K562 (cell line): Measurements from ENCODE around the gene STK17A. TPM values are rescaled to one million over a fixed set of nuclear protein-coding genes. Genes with fewer than 3 reads are reported as not detected.
A peak's percentile ranks its signal among the peaks of the same experiment; 100 is the strongest.

Experiments
- ATAC-seq: fragments of 200-7000 bp; cut with Tn5 transposase; 3 replicates; pipeline ENCODE4 v1.9.1; 2020; ENCODE audit warnings: moderate library complexity
- BruUV-seq: library from RNA; stranded (reverse); fragments of 400-500 nt; replicated peaks from 2 replicates; lab custom pipeline; 2021; lab: Mats Ljungman, UMichigan
- CTCF ChIA-PET: fragments of 300-600 bp; formaldehyde crosslinking; extraction: SDS; loops from one replicate; lab custom pipeline; 2021; ENCODE audit warnings: low intra/inter-chr PET ratio; lab: Yijun Ruan, JAX
- POLR2A ChIA-PET: fragments of 300-600, 350-650 bp; sonication (Branson Sonifier 250); formaldehyde crosslinking; extraction: SDS; loops from one replicate; lab custom pipeline; 2021; ENCODE audit warnings: antibody characterized with exemption, inconsistent platforms; lab: Yijun Ruan, JAX
- DNase-seq, 4 experiments: peaks; one replicate each; pipeline versions ENCODE4 v3.0.0 to v3.0.0-alpha.2; 2011 to 2018; ENCODE audit warnings: low spot score in 3 of 4, mixed read lengths in 3 of 4; ENCODE audit errors: extremely low read depth in 1 of 4
- FAIRE-seq: peaks from 2 replicates; lab custom pipeline; 2011; peaks lifted over from hg19 to GRCh38; lab: Jason Lieb, UNC
- H2AFZ ChIP-seq: 2 replicates; pipeline ENCODE4 v1.6.0; 2011; ENCODE audit warnings: low read depth, low read length, control low read depth, inconsistent platforms
- H3K27ac ChIP-seq: fragments of 200-600 bp; 3 replicates; pipeline ENCODE4 v1.8.0; 2011; ENCODE audit warnings: low read depth, mild to moderate bottlenecking, control low read depth, inconsistent platforms, low read length, moderate library complexity, mixed read lengths; ENCODE audit errors: extremely low read depth
- H3K27me3 ChIP-seq, 2 experiments: fragments of 300-600 bp in 1 of 2; 2 replicates in 1 of 2; 3 replicates in 1 of 2; pipeline versions ENCODE4 v1.6.0 to v1.8.0; 2011; ENCODE audit warnings: inconsistent platforms in 2 of 2, low read length in 2 of 2, mild to moderate bottlenecking in 1 of 2, mixed read lengths in 1 of 2, moderate library complexity in 1 of 2; ENCODE audit not compliant: control insufficient read depth in 2 of 2, insufficient read depth in 2 of 2
- H3K36me3 ChIP-seq: fragments of 300-600 bp; 3 replicates; pipeline ENCODE4 v1.8.0; 2011; ENCODE audit warnings: mild to moderate bottlenecking, low read length, inconsistent platforms; ENCODE audit not compliant: control insufficient read depth, insufficient read depth
- H3K4me1 ChIP-seq, 2 experiments: fragments of 200-600 bp in 1 of 2; replicated peaks in 1 of 2; 2 replicates in 1 of 2; 3 replicates in 1 of 2; pipeline versions ENCODE4 v1.5.1 to v1.8.0; 2011; ENCODE audit warnings: inconsistent platforms in 2 of 2, low read length in 2 of 2, mild to moderate bottlenecking in 1 of 2, mixed read lengths in 1 of 2, moderate library complexity in 1 of 2; ENCODE audit not compliant: control insufficient read depth in 2 of 2, insufficient read depth in 2 of 2
- H3K4me2 ChIP-seq: 2 replicates; pipeline ENCODE4 v1.6.1; 2011; ENCODE audit warnings: low read length, control low read depth, inconsistent platforms, mixed read lengths; ENCODE audit not compliant: insufficient read depth
- H3K4me3 ChIP-seq: fragments of 200-600 bp; sonication (generic), shearing (Covaris generic); 2 replicates; pipeline ENCODE4 v1.5.1; 2016; ENCODE audit warnings: control low read depth, inconsistent platforms
- H3K79me2 ChIP-seq: fragments of 200-600 bp; 3 replicates; pipeline ENCODE4 v1.8.0; 2011; ENCODE audit warnings: low read length, inconsistent platforms; ENCODE audit not compliant: control insufficient read depth, insufficient read depth
- H3K9ac ChIP-seq, 2 experiments: 2 replicates each; pipeline versions ENCODE4 v1.6.0 to v1.6.1; 2011; ENCODE audit warnings: low read depth in 2 of 2, low read length in 2 of 2, control low read depth in 1 of 2, inconsistent platforms in 1 of 2, mild to moderate bottlenecking in 1 of 2, mixed read lengths in 1 of 2; ENCODE audit not compliant: insufficient read depth in 1 of 2
- H3K9me1 ChIP-seq: one replicate; pipeline ENCODE4 v1.6.0; 2011; ENCODE audit warnings: inconsistent platforms, mild to moderate bottlenecking, low read length, moderate library complexity; ENCODE audit not compliant: control insufficient read depth, insufficient read depth
- H3K9me3 ChIP-seq: replicated peaks from 2 replicates; pipeline ENCODE4 v1.5.1; 2011; ENCODE audit warnings: low read depth, low read length, inconsistent platforms; ENCODE audit not compliant: control insufficient read depth, insufficient read depth
- H4K20me1 ChIP-seq: replicated peaks from 2 replicates; pipeline ENCODE4 v1.6.1; 2011; ENCODE audit warnings: low read length, inconsistent platforms, mixed read lengths; ENCODE audit not compliant: control insufficient read depth, insufficient read depth
- AFF1 ChIP-seq, 2 experiments: fragments of 450-650 bp; IDR thresholded peaks; 2 replicates each; pipeline ENCODE4 v1.6.1; 2018; ENCODE audit warnings: mild to moderate bottlenecking in 2 of 2, low read depth in 1 of 2; ENCODE audit not compliant: partially characterized antibody in 2 of 2
- CTCF ChIP-seq, 3 experiments: IDR thresholded peaks in 2 of 3; conservative IDR thresholded peaks in 1 of 3; 2 replicates each; pipeline ENCODE4 v1.5.1; 2011 to 2012; ENCODE audit warnings: low read length in 3 of 3, mild to moderate bottlenecking in 3 of 3, control low read depth in 2 of 3, improper control_type of control experiment in 1 of 3, inconsistent platforms in 1 of 3, low read depth in 1 of 3, mixed read lengths in 1 of 3, moderate library complexity in 1 of 3; ENCODE audit not compliant: insufficient read depth in 2 of 3
- POLR2A ChIP-seq: fragments of 450-650 bp; conservative IDR thresholded peaks from 2 replicates; pipeline ENCODE4 v1.6.1; 2016
- ZBTB2 ChIP-seq: fragments of 450-650 bp; IDR thresholded peaks from 2 replicates; pipeline ENCODE4 v1.6.1; 2016; ENCODE audit warnings: antibody characterized with exemption
- ZNF232 ChIP-seq: sonication (generic); formaldehyde crosslinking; IDR thresholded peaks from 2 replicates; pipeline ENCODE4 v1.8.0; 2022; ENCODE audit warnings: mild to moderate bottlenecking, missing genetic modification reagents
- ZNF785 ChIP-seq: fragments of 250-450 bp; sonication (Bioruptor Pico); IDR thresholded peaks from 2 replicates; pipeline ENCODE4 v1.4.0; 2020; ENCODE audit warnings: mild to moderate bottlenecking
- WGBS: fragments of 100-300 bp; shearing (Covaris generic); methylation state at CpG from one replicate; pipeline ENCODE4 v1.1.6; 2016; ENCODE audit warnings: low coverage, mixed read lengths; ENCODE audit not compliant: insufficient coverage; ENCODE audit errors: missing lambda C conversion rate; 5-methylcytosine and 5-hydroxymethylcytosine counted together
- in situ Hi-C: fragments of 300-500 bp; cut with MboI; formaldehyde crosslinking; loops from 4 replicates; pipeline ENCODE4 v1.15.0; 2018; ENCODE audit warnings: inconsistent platforms, mixed read lengths
- intact Hi-C: fragments of 100-400 bp; cut with micrococcal nuclease; formaldehyde crosslinking; loops from 2 replicates; pipeline ENCODE4 v1.14.2; 2022
- polyA plus RNA-seq, 8 experiments: library from polyadenylated mRNA; depleted of rRNA in 4 of 8; stranded (reverse) in 5 of 8; unstranded in 3 of 8; fragments of >200 nt; fragmentation: Nextera tagmentation in 2 of 8; fragmentation: Illumina TruSeq in 1 of 8; extraction: Ambion mirVana in 2 of 8; extraction: Trizol in 1 of 8; gene quantifications; 2 replicates each; pipeline versions ENCODE4 v1.2.1 to v1.2.3, GENCODE V29; 2011 to 2014; ENCODE audit warnings: inconsistent platforms in 1 of 8, missing spikeins in 1 of 8
- total RNA-seq, 7 experiments: library from RNA; depleted of rRNA in 6 of 7; stranded (reverse); fragments of >200 nt in 6 of 7; fragmentation: Illumina TruSeq in 2 of 7; extraction: Trizol in 2 of 7; gene quantifications; 2 replicates each; pipeline versions ENCODE4 v1.2.1 to v1.2.3, GENCODE V29; 2011 to 2021; ENCODE audit warnings: low replicate concordance in 1 of 7

The STK17A gene
- total and polyA plus RNA-seq, 9 of the 15 experiments (the other 6 are each of a cell fraction or from before 2014, with no cell fraction given): 3.4 to 16.3 (median 13.2) TPM

- Histone ChIP-seq H3K79me2 (peaks cover 70% of the 10 kb centered on the region), H4K20me1 (peaks cover 8% of the 10 kb centered on the region; the same call in 1 of the 2 replicates), H3K36me3 (peaks cover 23% of the 10 kb centered on the region; the same call in 1 of the 3 replicates), H3K4me1 (no peaks in the 10 kb centered on the region), H3K9me3 (no peaks in the 10 kb centered on the region), H3K9me1 (peaks cover 2% of the 10 kb centered on the region), H3K27ac (no peak overlapping the region), H2AFZ (no peak overlapping the region), H3K9ac (no peak overlapping the region), H3K4me2 (no peak overlapping the region), H3K27me3 (no peaks in the 10 kb centered on the region), H3K4me3 (no peak overlapping the region)
- FAIRE-seq (no peak), ATAC-seq (no peak), DNase-seq (no peak)
- ChIA-PET CTCF (no interaction called here), POLR2A (interaction anchor here (1.2 kb wide), 1 partner anchor 10 kb away, joined by 3 read pairs; no protein-coding TSS in a partner anchor)
- in situ Hi-C loops: no loop called here
- BruUV-seq: no TSS peak
- WGBS: 93% methylated on average over 3 of the region's 3 CpGs
- intact Hi-C loops: no loop called here
- TF ChIP-seq ZBTB2 (no peak), ZNF785 (CRISPR knock-in tag) (no peak), AFF1 (IDR thresholded peaks at IDR 0.05; ENCODE audit: low read depth in 1 of 2, partially characterized antibody in 2 of 2) (no peak), POLR2A (no peak), ZNF232 (CRISPR knock-in tag) (no peak), CTCF (IDR thresholded peaks at IDR 0.05 in 2 of 3, conservative IDR thresholded peaks at IDR 0.05 in 1 of 3; ENCODE audit: insufficient read depth in 2 of 3, low read depth in 1 of 3, low read length in 3 of 3) (0 out of 6 replicates have a peak, but pooled peaks of 1 of the 3 experiments have one; percentile 5)
Measured at GRCh38 chr7:43655584-43655983, 72.7 kb downstream of the STK17A start.
